HT-29 (cell line): ENCODE results near the gene DOCK8. TPM values are rescaled to one million over a fixed set of nuclear protein-coding genes. Genes with fewer than 3 reads are reported as not detected.
"Not testable (repeated sequence)": the region's sequence is repeated elsewhere in the genome, so short reads cannot be mapped to it uniquely, and the experiment has no call there.

Experiments
- DNase-seq: peaks from one replicate; pipeline ENCODE4 v3.0.0-alpha.2; 2015; ENCODE audit warnings: low spot score
- total RNA-seq: library from RNA; depleted of rRNA; stranded (reverse); fragments of >200 nt; shearing (Covaris generic); gene quantifications from 2 replicates; pipeline ENCODE4 v1.2.3, GENCODE V29; 2014

The DOCK8 gene
- total RNA-seq, 1 experiment from 2014 or later: not detected

- DNase-seq: not testable (repeated sequence)
Observed at GRCh38 chr9:409655-410054, 195.0 kb downstream of the DOCK8 start.

- no peak for DNase-seq
Observed at GRCh38 chr9:414595-414994, 199.9 kb downstream of the DOCK8 start.

GRCh38 chr9:419571-420171 lies 205.0 kb downstream of the DOCK8 start:
- peak; percentile 20 for DNase-seq

- no peak for DNase-seq
Observed at GRCh38 chr9:421896-422295, 207.2 kb downstream of the DOCK8 start.

- DNase-seq: no peak
Observed at GRCh38 chr9:426264-426663, 211.6 kb downstream of the DOCK8 start.

GRCh38 chr9:426976-427375 lies 212.3 kb downstream of the DOCK8 start:
- DNase-seq: no peak

- DNase-seq: no peak
Observed at GRCh38 chr9:431701-432100, 217.0 kb downstream of the DOCK8 start.

- DNase-seq: no peak
Observed at GRCh38 chr9:436482-436881, 221.8 kb downstream of the DOCK8 start.

GRCh38 chr9:437066-437465 lies 222.4 kb downstream of the DOCK8 start:
- no peak for DNase-seq

- no peak for DNase-seq
Observed at GRCh38 chr9:437574-438001, 222.9 kb downstream of the DOCK8 start.

GRCh38 chr9:438066-438465 lies 223.4 kb downstream of the DOCK8 start:
- no peak for DNase-seq

- no peak for DNase-seq
Observed at GRCh38 chr9:438961-439768, 224.5 kb downstream of the DOCK8 start.

GRCh38 chr9:441126-441525 lies 226.5 kb downstream of the DOCK8 start:
- DNase-seq: no peak

- no peak for DNase-seq
Observed at GRCh38 chr9:444528-444927, 229.9 kb downstream of the DOCK8 start.

GRCh38 chr9:445033-445432 lies 230.4 kb downstream of the DOCK8 start:
- no peak for DNase-seq

- DNase-seq: no peak
Observed at GRCh38 chr9:446074-446699, 231.5 kb downstream of the DOCK8 start.

- peak; percentile 30 for DNase-seq
Observed at GRCh38 chr9:447230-448025, 232.8 kb downstream of the DOCK8 start.

- no peak for DNase-seq
Observed at GRCh38 chr9:450057-450456, 235.4 kb downstream of the DOCK8 start.

GRCh38 chr9:450561-450960 lies 235.9 kb downstream of the DOCK8 start:
- no peak for DNase-seq

- no peak for DNase-seq
Observed at GRCh38 chr9:453832-454231, 239.2 kb downstream of the DOCK8 start.

GRCh38 chr9:456365-456764 lies 241.7 kb downstream of the DOCK8 start:
- peak; percentile 45 for DNase-seq

GRCh38 chr9:458590-458989 lies 243.9 kb downstream of the DOCK8 start:
- no peak for DNase-seq
